ENCODE data around the gene PHLPP1. TPM values are rescaled to one million over a fixed set of nuclear protein-coding genes. Genes with fewer than 3 reads are reported as not detected.

Gene PHLPP1
- total RNA-seq, 1 experiment from 2014 or later = 14.7 TPM

DNA sequence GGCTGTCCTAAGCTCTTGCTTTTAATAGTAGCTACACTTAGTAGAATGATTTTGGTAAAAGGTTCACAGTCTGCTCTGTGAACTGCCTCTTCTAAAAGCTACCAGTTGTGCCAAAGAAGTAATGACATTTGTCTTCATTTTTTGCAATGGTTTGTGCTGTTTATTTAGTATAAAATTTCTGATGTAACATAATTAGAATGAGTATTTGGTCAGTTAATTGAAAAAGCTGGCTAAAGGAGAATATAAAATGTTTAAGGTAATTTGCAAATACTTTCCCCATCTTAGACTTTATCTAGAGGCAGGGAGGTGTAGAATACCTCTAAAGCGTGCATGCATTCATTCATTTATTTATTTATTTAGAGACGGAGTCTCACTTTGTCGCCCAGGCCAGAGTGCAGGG is 71.3 kb downstream of the PHLPP1 start:
- Histone ChIP-seq H3K4me2 (ENCODE audit: low read length) (no peak overlapping the region), H3K27me3 (ENCODE audit: insufficient read depth, low read length) (no peaks in the 10 kb centered on the region), H3K4me3 (replicated peaks in 1 of 2; ENCODE audit: low read depth in 1 of 2, low read length in 2 of 2) (no peak overlapping the region), H3K9me2 (ENCODE audit: insufficient read depth) (no peaks in the 10 kb centered on the region), H4K20me1 (ENCODE audit: insufficient read depth) (no peaks in the 10 kb centered on the region), H3K27ac (ENCODE audit: low read depth, low read length) (no peak overlapping the region), H2AFZ (ENCODE audit: low read depth, low read length, poor library complexity, severe bottlenecking) (no peak overlapping the region), H3K4me1 (ENCODE audit: control insufficient read depth in 1 of 2, insufficient read depth in 2 of 2, low read length in 2 of 2) (peaks cover 14 to 18% of the 10 kb centered on the region in 2 experiments; a peak in 3 of 4 replicates), H3K79me2 (ENCODE audit: insufficient read depth, low read length) (peaks cover 22% of the 10 kb centered on the region), H3K9ac (ENCODE audit: low read length) (no peak overlapping the region), H3K9me3 (ENCODE audit: control insufficient read depth in 1 of 2, insufficient read depth in 1 of 2, low read depth in 1 of 2, low read length in 2 of 2) (no peaks in the 10 kb centered on the region), H3K36me3 (ENCODE audit: control insufficient read depth in 1 of 2, insufficient read depth in 2 of 2, low read length in 2 of 2) (no peaks in the 10 kb centered on the region)
- RAD21 ChIA-PET (ENCODE audit: low non-redundant PET in 1 of 2, low total read pairs in 2 of 2, uncharacterized antibody in 2 of 2, unreplicated experiment in 2 of 2) = no interaction called here
- ATAC-seq (no peak), DNase-seq (ENCODE audit: low read depth, low spot score) (no peak)
- CTCF ChIA-PET = no interaction called here
- BruUV-seq (replicated peaks) = no TSS peak
- intact Hi-C loops (cut with micrococcal nuclease) = no loop called here
- POLR2A ChIA-PET = no interaction called here
- TF ChIP-seq EZH2phosphoT487 (IDR thresholded peaks at IDR 0.05; ENCODE audit: borderline replicate concordance) (no peak), ZNF274 (IDR thresholded peaks at IDR 0.05; ENCODE audit: low read depth, low read length) (no peak), TCF7L2 (IDR thresholded peaks at IDR 0.05; ENCODE audit: borderline replicate concordance, extremely low read depth, insufficient read depth, insufficient read length) (no peak), JUND (IDR thresholded peaks at IDR 0.05) (no peak), SRF (IDR thresholded peaks at IDR 0.05; ENCODE audit: low read depth) (no peak)
- TF ChIP-seq, protein P1, sequence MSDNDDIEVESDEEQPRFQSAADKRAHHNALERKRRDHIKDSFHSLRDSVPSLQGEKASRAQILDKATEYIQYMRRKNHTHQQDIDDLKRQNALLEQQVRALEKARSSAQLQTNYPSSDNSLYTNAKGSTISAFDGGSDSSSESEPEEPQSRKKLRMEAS (IDR thresholded peaks at IDR 0.05) = no peak
- TF ChIP-seq, protein P2, sequence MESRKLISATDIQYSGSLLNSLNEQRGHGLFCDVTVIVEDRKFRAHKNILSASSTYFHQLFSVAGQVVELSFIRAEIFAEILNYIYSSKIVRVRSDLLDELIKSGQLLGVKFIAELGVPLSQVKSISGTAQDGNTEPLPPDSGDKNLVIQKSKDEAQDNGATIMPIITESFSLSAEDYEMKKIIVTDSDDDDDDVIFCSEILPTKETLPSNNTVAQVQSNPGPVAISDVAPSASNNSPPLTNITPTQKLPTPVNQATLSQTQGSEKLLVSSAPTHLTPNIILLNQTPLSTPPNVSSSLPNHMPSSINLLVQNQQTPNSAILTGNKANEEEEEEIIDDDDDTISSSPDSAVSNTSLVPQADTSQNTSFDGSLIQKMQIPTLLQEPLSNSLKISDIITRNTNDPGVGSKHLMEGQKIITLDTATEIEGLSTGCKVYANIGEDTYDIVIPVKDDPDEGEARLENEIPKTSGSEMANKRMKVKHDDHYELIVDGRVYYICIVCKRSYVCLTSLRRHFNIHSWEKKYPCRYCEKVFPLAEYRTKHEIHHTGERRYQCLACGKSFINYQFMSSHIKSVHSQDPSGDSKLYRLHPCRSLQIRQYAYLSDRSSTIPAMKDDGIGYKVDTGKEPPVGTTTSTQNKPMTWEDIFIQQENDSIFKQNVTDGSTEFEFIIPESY (IDR thresholded peaks at IDR 0.05; ENCODE audit: extremely low read depth, insufficient replicate concordance, low read length) = no peak
- TF ChIP-seq, protein P3, sequence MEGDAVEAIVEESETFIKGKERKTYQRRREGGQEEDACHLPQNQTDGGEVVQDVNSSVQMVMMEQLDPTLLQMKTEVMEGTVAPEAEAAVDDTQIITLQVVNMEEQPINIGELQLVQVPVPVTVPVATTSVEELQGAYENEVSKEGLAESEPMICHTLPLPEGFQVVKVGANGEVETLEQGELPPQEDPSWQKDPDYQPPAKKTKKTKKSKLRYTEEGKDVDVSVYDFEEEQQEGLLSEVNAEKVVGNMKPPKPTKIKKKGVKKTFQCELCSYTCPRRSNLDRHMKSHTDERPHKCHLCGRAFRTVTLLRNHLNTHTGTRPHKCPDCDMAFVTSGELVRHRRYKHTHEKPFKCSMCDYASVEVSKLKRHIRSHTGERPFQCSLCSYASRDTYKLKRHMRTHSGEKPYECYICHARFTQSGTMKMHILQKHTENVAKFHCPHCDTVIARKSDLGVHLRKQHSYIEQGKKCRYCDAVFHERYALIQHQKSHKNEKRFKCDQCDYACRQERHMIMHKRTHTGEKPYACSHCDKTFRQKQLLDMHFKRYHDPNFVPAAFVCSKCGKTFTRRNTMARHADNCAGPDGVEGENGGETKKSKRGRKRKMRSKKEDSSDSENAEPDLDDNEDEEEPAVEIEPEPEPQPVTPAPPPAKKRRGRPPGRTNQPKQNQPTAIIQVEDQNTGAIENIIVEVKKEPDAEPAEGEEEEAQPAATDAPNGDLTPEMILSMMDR (IDR thresholded peaks at IDR 0.05 in 2 of 3, conservative IDR thresholded peaks at IDR 0.05 in 1 of 3; ENCODE audit: borderline replicate concordance in 1 of 3, insufficient read depth in 1 of 3, low read depth in 2 of 3, low read length in 2 of 3) = no peak

Measured in HCT116 (cell line).